Type B pancreatic cell (in vitro differentiated cells): ENCODE data around the gene PASK. TPM values are rescaled to one million over a fixed set of nuclear protein-coding genes. Genes with fewer than 3 reads are reported as not detected.

Experiments
- DNase-seq: peaks from one replicate; pipeline ENCODE4 v3.0.0; 2021; ENCODE audit warnings: mixed read lengths; ENCODE audit not compliant: unreplicated experiment; ENCODE audit errors: extremely low spot score
- H3K27ac Mint-ChIP-seq: 2 replicates; pipeline ENCODE4 v1.8.0; 2021; ENCODE audit warnings: mild to moderate bottlenecking, mixed read lengths
- H3K27me3 Mint-ChIP-seq: 2 replicates; pipeline ENCODE4 v1.8.0; 2021; ENCODE audit warnings: mixed read lengths
- H3K36me3 Mint-ChIP-seq: 2 replicates; pipeline ENCODE4 v1.8.0; 2021; ENCODE audit warnings: mixed read lengths
- H3K4me1 Mint-ChIP-seq: one replicate; pipeline ENCODE4 v1.8.0; 2021; ENCODE audit warnings: mixed read lengths; ENCODE audit not compliant: unreplicated experiment
- H3K4me3 Mint-ChIP-seq: 2 replicates; pipeline ENCODE4 v1.8.0; 2021; ENCODE audit warnings: mild to moderate bottlenecking, mixed read lengths
- H3K9me3 Mint-ChIP-seq: 2 replicates; pipeline ENCODE4 v1.8.0; 2021; ENCODE audit warnings: mixed read lengths
- CTCF ChIP-seq: fragments of 200-600 bp; sonication (generic); conservative IDR thresholded peaks from 2 replicates; pipeline ENCODE4 v1.5.0; 2021; ENCODE audit warnings: antibody characterized with exemption, mild to moderate bottlenecking
- total RNA-seq: library from RNA; stranded (reverse); gene quantifications from 2 replicates; pipeline ENCODE4 v1.2.1, GENCODE V29; 2021; ENCODE audit warnings: low replicate concordance

PASK gene
- total RNA-seq, 1 donor from 2014 or later = 50.9 TPM

- Mint-ChIP-seq H3K27me3 (no peaks in the 10 kb centered on the region), H3K4me1 (no peaks in the 10 kb centered on the region), H3K4me3 (no peak overlapping the region), H3K9me3 (no peaks in the 10 kb centered on the region), H3K27ac (no peak overlapping the region), H3K36me3 (peaks cover 10% of the 10 kb centered on the region)
- no peak for DNase-seq
- no peak for TF ChIP-seq CTCF
Observed at GRCh38 chr2:241118737-241119505, 30.4 kb downstream of the PASK start.

- peaks cover 12% of the 10 kb centered on the region for H3K36me3 Mint-ChIP-seq
- no peak overlapping the region for H3K27ac Mint-ChIP-seq
- no peaks in the 10 kb centered on the region for H3K9me3 Mint-ChIP-seq
- DNase-seq = no peak
- H3K4me3 Mint-ChIP-seq = no peak overlapping the region
- no peaks in the 10 kb centered on the region for H3K27me3 Mint-ChIP-seq
- TF ChIP-seq CTCF = no peak
- no peaks in the 10 kb centered on the region for H3K4me1 Mint-ChIP-seq
Observed at GRCh38 chr2:241116606-241117560, 32.4 kb downstream of the PASK start.

- H3K27ac Mint-ChIP-seq = no peak overlapping the region
- H3K4me3 Mint-ChIP-seq = no peak overlapping the region
- H3K27me3 Mint-ChIP-seq = no peaks in the 10 kb centered on the region
- H3K36me3 Mint-ChIP-seq = peaks cover 7% of the 10 kb centered on the region
- no peak for TF ChIP-seq CTCF
- no peaks in the 10 kb centered on the region for H3K4me1 Mint-ChIP-seq
- DNase-seq = no peak
- H3K9me3 Mint-ChIP-seq = no peaks in the 10 kb centered on the region
Observed at GRCh38 chr2:241115361-241115760, 33.9 kb downstream of the PASK start.

- no peak overlapping the region for H3K4me3 Mint-ChIP-seq
- H3K9me3 Mint-ChIP-seq = no peaks in the 10 kb centered on the region
Observed at GRCh38 chr2:241114836-241115235, 34.4 kb downstream of the PASK start.

GRCh38 chr2:241112592-241112991 lies 36.7 kb downstream of the PASK start:
- Mint-ChIP-seq H3K4me3 (no peak overlapping the region), H3K4me1 (no peaks in the 10 kb centered on the region), H3K9me3 (no peaks in the 10 kb centered on the region), H3K27me3 (no peaks in the 10 kb centered on the region), H3K27ac (no peak overlapping the region), H3K36me3 (peaks cover 14% of the 10 kb centered on the region)
- DNase-seq = no peak
- TF ChIP-seq CTCF = no peak

More at GRCh38 chr2:241114836-241115235, 34.4 kb downstream of the PASK start:
- Mint-ChIP-seq H3K27ac (no peak overlapping the region), H3K36me3 (peaks cover 10% of the 10 kb centered on the region), H3K27me3 (no peaks in the 10 kb centered on the region), H3K4me1 (no peaks in the 10 kb centered on the region)
- DNase-seq = no peak
- no peak for TF ChIP-seq CTCF
